Stimulated activated CD8-positive, alpha-beta memory T cell treated with anti-CD3 and anti-CD28 coated beads, Interleukin-7, amount 100 ng/mL, for 48 hours (primary cell): ENCODE data around the gene CD300LD.

Experiments used
- DNase-seq, 2 donors: peaks; one replicate each; pipeline ENCODE4 v3.0.0-alpha.2; 2020; ENCODE audit warnings: low read depth in 1 of 2; ENCODE audit errors: extremely low read depth in 1 of 2

CD300LD gene

DNA sequence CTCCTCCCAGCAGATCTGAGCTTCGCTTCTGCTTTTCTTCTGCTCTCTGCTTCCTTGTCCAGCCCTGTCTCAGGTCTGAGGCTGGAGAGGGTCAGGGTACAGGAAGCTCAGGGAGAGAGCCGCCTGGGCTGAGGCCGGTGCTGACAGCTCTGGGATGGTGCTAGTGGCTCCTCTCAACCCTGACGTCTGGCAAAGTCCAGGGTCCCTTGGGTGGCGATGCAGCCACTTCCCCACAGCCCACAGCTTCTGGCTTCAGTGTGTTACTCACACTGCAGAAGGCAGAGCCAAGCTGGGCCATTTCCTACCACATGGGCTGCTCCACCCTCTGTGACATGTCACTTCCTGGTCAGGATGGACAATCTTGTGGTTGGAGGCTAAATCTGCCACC lies 46.2 kb downstream of the CD300LD start, which contains the start of gene CD300C:
TSS of gene CD300C (minus strand) at position 273 of the 388 bp plus-strand sequence. CDS start 333 bp downstream, outside the sequence.
- DNase-seq: no peak

GRCh38 chr17:74544991-74545842 lies 46.9 kb downstream of the CD300LD start:
- DNase-seq: no peak

- DNase-seq: no peak
Observed at GRCh38 chr17:74543891-74544760, 48.0 kb downstream of the CD300LD start.

GRCh38 chr17:74543406-74543805 lies 48.7 kb downstream of the CD300LD start:
- no peak for DNase-seq

DNA sequence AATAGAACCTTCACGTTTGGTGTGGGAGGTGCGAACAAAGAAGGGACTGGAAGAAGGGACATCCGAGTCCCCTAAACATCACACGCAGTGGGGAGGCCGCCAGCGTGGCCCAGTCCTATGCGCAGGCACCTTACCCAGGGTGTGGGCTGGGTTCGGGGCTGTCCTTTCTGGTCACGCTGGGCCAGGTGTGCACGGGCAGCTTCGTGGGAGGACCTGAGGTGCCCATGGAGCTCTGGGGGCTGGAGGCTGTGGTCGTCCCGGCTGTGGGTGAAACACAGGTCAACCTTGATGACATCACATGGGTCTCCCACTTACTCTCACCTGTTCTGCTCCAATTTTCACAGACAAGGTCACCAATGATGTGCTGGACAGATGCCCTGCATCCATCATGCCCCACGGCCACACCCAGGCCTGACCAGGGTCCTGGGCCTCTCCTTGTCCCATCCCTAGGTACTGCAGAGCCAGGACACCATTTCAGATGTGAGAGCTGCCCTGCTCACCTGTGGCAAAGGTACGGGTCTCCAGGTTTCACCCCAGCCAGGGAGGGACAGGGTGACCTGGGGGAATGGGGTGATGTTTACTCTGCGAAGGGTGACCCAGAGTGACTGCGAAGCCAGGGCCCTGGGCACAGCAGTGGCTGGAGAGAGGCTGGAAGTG lies 49.2 kb downstream of the CD300LD start:
- DNase-seq: no peak

DNA sequence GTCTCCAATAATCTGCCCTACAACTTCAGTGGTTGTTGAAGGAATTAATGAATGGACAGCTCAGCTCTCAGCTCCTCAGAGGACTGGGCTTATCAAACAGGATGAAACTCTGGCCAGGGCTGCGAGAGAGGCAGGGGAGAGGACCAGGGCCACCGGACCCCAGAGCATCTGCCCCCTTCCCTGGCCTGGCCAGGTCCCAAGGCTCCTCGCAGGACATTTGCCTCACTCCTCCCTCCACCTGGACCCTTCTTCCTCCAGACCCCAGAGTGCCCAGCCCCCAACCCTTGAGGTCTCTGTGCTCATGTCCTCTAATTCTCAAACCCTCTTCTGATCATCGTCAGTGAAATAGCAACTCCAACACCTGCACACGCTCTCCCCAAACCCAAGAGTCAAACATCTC lies 49.9 kb downstream of the CD300LD start:
- no peak for DNase-seq

DNA sequence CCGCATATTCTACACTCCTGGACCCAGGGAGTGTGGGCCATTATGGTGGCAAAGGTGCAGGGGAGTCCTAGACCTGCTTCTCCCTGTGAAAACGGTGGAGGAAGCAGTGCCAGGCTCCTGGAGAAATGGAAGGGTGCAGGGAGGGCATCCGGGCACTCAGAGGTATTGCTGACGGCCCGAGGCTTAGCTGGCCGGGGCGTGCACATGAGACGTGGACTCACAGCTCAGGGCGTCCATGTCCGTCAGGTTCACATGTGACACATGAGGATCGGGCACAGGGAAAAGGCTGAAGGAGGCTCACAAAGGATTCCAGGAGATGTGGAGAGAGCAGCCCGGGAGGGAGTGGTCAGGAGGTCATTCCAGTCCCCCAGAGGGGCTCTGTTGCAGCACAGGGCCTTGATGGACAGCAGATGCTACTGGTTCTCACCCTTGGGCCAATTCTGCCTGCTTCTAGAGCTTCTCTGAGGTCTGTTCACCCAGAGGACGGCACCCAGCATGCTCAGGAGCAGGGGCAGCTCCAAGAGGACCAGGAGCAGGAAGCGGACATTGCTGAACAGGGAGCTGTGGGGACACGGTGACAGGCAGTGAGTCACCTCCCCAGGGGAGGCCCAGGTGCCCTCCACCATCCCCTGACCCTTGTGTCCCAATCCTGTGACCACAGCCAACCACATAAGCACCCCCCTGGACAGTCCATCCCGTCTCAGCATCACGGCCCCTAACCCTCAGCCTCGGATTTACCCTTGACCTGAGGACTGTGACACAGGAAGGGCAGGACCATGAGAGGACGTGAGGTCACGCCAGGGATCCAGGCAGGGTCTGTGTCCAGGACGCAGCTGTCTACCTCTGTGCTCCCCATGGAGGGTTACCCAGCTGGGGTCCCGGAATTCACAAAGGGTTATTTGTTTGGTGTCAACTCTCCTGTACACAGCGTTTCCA lies 50.6 kb downstream of the CD300LD start:
- DNase-seq: no peak

- DNase-seq: no peak
Observed at GRCh38 chr17:74539281-74539820, 52.7 kb downstream of the CD300LD start.

GRCh38 chr17:74536890-74537289 lies 55.2 kb downstream of the CD300LD start:
- DNase-seq: no peak

- DNase-seq: no peak
Observed at GRCh38 chr17:74532115-74532514, 60.0 kb downstream of the CD300LD start.

GRCh38 chr17:74531231-74531761 lies 60.8 kb downstream of the CD300LD start, which contains the start of gene CD300LB:
Gene CD300LB, minus strand, starts transcription at chr17:74531475. Its CDS starts 125 bp downstream, at chr17:74531350.
- DNase-seq: no peak

DNA sequence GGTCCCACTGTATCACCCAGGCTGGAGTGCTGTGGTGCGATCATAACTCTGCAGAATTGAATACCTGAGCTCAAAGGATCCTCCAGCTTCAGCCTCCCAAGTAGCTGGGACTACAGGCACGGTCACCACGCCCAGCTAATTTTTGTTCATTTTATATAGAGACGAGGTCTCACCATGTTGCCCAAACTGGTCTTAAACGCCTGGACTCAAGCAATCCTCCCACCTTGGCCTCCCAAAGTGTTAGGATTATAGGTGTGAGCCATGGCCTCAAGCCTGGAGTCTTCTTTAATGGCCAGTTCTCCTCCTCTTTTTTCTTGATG lies 61.3 kb downstream of the CD300LD start:
- no peak for DNase-seq
